Glomerular visceral epithelial cell (primary cell): Measurements from ENCODE around the gene BDNF.
"Not testable (repeated sequence)": the region's sequence is repeated elsewhere in the genome, so short reads cannot be mapped to it uniquely, and the experiment has no call there.

Experiments used
- DNase-seq: peaks from one replicate; pipeline ENCODE4 v3.0.0-alpha.2; 2016; ENCODE audit errors: extremely low spot score

The BDNF gene

DNA sequence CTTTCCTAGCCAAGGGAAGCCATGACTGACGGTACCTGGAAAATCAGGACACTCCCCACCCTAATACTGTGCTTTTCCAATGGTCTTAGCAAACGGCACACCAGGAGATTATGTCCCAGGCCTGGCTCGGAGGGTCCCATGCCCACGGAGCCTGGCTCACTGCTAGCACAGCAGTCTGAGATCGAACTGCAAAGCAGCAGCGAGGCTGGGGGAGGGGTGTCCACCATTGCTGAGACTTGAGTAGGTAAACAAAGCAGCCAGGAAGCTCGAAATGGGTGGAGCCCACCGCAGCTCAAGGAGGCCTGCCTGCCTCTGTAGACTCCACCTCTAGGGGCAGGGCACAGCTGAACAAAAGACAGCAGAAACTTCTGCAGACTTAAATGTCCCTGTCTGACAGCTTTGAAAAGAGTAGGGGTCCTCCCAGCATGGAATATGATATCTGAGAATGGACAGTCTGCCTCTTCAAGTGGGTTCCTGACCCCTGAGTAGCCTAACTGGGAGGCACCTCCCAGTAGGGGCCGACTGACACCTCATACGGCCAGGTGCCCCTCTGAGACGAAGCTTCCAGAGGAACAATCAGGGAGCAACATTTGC is 34.6 kb downstream of the BDNF start:
- not testable (repeated sequence) for DNase-seq

DNA sequence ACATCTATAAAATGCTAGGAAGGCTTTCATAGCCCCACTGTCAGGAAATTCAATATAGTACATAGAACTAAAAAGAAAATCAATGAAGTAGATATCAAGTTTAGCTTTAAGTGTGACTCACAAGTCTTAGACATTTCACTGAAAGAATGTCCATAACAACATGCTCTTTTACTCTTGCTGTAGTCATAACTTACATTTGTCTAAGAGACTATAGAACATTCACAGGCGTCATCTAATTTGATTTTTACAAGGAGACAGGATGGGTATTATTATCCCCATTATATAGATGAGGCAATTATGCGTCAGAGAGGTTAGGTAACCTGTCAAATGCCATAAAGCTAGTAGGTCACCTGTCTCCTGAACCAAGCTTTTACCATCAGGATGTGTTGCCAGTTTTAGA is 36.9 kb downstream of the BDNF start:
- DNase-seq, result no peak

- DNase-seq, result no peak
These were observed 40.1 kb downstream of the BDNF start for GRCh38 chr11:27660171-27660570.

- DNase-seq, result no peak
These were observed 41.6 kb downstream of the BDNF start for GRCh38 chr11:27658535-27659236.

DNA sequence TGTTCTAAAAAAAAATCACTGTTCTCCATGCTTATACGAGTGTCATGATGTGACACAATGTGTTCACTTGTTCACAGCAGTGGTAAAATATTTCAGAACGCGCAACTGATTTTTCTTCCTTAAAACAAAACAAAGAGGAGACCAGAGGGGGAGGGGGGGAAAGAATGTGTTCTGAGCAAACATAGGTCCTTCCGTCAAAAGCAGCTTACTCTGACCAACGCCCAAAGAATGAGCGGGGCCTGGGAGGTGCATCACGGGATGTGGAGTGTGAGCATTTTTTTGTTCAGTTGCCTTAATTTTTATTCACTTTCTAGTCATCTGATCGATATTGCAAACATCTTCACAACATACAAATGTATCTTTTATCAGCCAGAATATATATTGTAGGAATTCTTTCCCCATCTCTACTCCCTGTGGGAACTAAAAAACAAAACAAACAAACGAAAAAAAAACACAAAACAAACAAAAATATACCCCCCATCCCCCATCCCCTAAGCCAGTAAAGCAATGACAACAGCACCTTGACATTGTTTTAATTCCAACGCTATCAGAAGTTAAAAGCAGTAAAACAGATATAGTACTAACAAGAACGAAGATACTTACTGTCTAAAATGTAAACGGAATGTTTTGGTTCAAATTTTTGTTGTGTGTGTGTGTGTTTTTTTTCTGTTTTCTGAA is 43.3 kb downstream of the BDNF start:
- no peak for DNase-seq

GRCh38 chr11:27656320-27656719 is 43.9 kb downstream of the BDNF start:
- DNase-seq, result no peak

DNA sequence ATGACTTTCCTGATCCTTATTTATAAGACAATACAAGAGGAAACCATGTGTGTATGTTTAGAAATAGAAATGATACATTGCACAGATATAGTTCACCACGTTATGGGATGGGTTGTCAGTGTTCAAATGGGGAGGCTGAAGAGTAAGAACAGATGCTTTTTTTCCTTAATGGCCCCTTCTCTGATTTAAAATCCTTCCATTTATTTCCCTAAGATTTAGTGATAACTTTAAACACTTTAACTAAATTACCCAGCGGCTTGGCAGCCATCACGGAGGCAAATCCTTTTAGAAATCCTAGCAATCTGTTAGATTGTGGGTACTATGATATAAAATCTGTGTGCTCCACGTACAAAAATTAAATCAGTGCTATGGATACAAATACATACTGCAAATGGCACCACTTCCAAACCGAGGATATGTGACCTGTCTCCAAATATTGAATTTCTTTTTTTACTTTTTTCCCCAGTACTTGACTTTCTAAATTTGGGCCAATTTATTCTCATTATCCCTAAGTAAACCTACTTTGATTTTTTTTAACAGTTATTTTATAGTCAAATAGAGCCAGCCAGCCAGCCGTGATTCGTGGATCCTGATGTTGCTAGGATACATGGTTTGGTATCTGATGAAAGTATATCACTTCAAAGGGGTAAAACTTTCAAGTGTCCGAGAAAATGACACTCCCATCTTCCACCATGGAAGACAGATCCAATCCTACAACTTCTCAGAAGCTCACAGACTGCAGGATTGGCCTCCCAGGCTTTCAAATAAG is 46.1 kb downstream of the BDNF start:
- DNase-seq, result no peak

GRCh38 chr11:27651711-27652110 is 48.5 kb downstream of the BDNF start:
- no peak for DNase-seq

GRCh38 chr11:27650988-27651387 is 49.3 kb downstream of the BDNF start:
- no peak for DNase-seq

- no peak for DNase-seq
These were observed 50.5 kb downstream of the BDNF start for GRCh38 chr11:27649800-27650199.

DNA sequence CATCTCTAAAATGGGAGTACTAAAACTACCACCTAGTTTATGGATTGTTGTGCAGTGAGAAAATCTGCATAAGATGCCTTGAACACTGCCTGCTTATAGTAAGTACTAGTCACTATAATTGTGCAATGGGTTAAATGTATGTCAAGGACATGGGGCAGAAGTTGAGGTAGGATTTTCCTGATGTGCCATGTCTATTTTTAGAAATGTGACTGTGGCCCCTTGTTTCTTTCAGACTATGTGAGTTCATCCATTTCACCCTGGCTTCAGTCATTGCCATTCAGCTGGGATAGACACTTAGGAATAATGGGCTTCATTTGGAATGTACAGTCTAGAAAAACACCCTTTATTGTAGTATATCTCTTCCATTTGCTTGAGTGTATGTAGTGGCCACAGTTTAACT is 51.4 kb downstream of the BDNF start:
- no peak for DNase-seq

- no peak for DNase-seq
These were observed 54.0 kb downstream of the BDNF start for GRCh38 chr11:27646051-27646818.

- DNase-seq, result no peak
These were observed 57.3 kb downstream of the BDNF start for GRCh38 chr11:27642954-27643353.

GRCh38 chr11:27640954-27641353 is 59.3 kb downstream of the BDNF start:
- DNase-seq, result no peak

DNA sequence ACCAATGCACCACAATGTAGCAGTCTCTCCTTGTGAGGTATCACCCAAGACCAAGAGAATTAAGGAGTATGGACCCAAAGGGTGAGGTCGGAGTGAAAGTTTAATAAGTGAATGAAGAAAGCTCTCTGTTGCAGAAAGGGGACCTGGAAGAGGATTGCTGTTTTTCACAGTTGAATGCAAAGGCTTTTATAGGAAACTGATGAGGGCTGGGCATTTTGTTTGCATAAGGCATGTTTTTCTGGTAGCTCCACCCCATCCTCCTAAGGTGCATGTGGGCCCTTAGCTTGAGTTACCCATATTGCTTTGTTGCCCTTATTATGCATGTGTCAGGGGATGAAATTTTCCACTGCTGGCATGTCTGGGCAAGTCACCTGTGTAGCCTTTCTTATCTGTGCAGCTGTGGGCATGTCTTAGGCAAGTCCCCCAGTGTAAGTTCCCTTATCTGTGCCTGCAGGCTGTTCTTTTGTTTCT is 64.7 kb downstream of the BDNF start:
- DNase-seq, result no peak

GRCh38 chr11:27634776-27635175 is 65.5 kb downstream of the BDNF start:
- not testable (repeated sequence) for DNase-seq

DNA sequence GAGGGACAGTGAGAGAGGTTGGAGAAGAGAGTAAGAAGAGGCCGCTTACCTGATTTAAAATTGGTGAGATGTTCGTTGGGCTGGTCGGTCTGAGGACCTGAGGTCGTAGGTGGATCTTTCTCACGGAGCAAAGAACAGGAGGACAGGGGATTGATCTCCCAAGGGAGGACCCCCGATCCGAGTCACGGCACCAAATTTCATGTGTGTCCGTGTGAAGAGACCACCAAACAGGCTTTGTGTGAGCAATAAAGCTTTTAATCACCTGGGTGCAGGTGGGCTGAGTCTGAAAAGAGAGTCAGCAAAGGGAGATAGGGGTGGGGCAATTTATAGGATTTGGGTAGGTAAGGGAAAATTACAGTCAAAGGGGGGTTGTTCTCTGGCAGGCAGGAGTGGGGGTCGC is 66.0 kb downstream of the BDNF start:
- DNase-seq, result not testable (repeated sequence)

- DNase-seq, result not testable (repeated sequence)
These were observed 71.2 kb downstream of the BDNF start for GRCh38 chr11:27629023-27629422.

DNA sequence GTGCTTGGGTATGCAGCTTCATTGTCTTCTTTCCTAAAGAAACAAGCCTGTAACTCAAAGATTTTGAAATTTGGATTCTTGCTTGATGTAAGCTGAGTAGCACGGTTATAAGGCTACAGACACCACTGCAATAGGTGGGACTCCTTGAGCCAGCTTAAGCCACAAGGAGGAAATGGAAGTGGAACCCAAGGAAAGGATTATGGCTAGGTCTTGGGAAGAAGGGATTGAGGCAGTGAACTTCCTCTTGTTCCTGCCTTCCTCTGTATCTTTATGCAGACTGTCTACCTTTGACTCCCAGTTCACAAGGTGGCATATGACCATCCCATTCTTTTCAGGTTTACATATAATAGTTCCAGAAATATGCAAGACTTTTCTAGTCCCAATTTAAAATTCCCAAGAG is 72.3 kb downstream of the BDNF start:
- no peak for DNase-seq

DNA sequence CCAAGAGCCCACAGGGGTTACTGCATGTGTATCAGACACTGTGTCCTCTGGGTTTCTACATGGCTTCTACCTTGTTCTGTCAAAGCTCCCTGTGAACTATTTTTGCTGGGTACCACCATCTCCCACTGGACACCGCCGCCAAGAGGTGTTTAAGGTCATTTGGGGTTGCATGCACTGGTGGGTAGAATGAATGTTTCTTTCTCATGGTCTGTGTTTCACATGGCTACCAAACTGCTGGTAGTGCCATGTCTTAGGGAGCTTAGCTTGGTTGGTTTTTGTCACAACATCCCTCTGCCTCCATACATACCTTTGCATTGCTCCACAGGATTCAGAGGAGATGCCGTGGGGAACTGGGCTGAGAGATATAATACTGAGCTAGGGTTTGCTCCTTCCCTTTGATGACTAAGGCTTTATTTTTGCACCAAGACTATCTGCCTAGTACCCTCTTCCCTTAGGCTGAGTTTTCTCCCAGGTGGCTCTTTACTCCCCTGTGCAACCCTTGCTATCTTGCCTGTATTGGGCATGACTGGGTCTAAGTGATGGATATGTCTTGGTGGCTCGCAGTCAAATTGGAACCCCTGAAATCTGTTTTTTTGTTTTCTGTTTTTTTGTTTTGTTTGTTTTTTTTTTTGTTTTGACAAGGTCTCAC is 73.2 kb downstream of the BDNF start:
- no peak for DNase-seq
